ENCODE results near the gene CRK. TPM values are rescaled to one million over a fixed set of nuclear protein-coding genes. Genes with fewer than 3 reads are reported as not detected.

CRK gene
- total and polyA plus RNA-seq, 2 of the 4 experiments (the other 2 are of a cell fraction), result 57.6 to 100 TPM

DNA sequence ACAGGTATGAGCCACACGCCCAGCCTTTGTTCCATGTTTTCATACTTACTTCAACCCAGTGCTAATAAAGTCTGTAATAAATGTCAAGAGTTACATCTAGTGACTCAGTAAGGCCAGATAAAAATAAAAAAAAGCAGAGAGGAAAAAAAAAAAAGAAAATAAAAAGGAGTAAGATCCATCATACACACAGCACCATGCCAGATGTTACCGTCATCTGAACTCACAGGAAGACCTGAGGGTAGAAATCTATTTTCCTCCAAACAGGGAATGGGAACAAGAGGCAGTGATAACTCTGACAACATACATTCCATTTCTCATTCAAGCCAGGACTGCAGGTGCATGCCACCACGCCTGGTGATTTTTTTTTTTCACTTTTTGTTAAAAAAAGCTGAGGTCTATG is 20.7 kb downstream of the CRK start:
- H3K4me2 ChIP-seq (ENCODE audit: low read depth, low read length), result no peak overlapping the region
- H2AFZ ChIP-seq (replicated peaks; ENCODE audit: low read length, poor library complexity), result no peak overlapping the region
- BruUV-seq (replicated peaks), result no TSS peak
- no peak overlapping the region for H3K23ac ChIP-seq (ENCODE audit: low read depth, low read length)
- peaks cover 31 to 75% of the 10 kb centered on the region in 2 experiments for H3K79me1 ChIP-seq (ENCODE audit: low read depth in 1 of 2, low read length in 2 of 2)
- peaks cover 19% of the 10 kb centered on the region for H3K4me1 ChIP-seq (ENCODE audit: control insufficient read depth, insufficient read depth, low read length)
- no peak overlapping the region for H3K4me3 ChIP-seq (ENCODE audit: insufficient read depth, low read depth, low read length)
- intact Hi-C loops (cut with micrococcal nuclease) (no loop called here), in situ Hi-C loops (cut with MboI; ENCODE audit: low sequenced_read_pairs) (loop anchor here (10.0 kb wide), 1 partner anchor 71 kb away; no protein-coding TSS in a partner anchor), dilution Hi-C loops (cut with HindIII; ENCODE audit: low sequenced_read_pairs, unreplicated experiment) (no loop called here)
- peaks cover 28% of the 10 kb centered on the region for H3K36me3 ChIP-seq (ENCODE audit: control insufficient read depth, insufficient read depth, low read length)
- ChIA-PET CTCF (no interaction called here), POLR2A (ENCODE audit: unreplicated experiment) (interaction anchor here (0.6 kb wide), 1 partner anchor 11 kb away, joined by 8 read pairs; no protein-coding TSS in a partner anchor)
- no peak for ATAC-seq (ENCODE audit: low read depth)
- H2BK15ac ChIP-seq (ENCODE audit: low read depth, low read length), result no peak overlapping the region
- H3K9me1 ChIP-seq (ENCODE audit: insufficient read depth, low read length), result peaks cover 24% of the 10 kb centered on the region
- H3K18ac ChIP-seq (ENCODE audit: low read depth, low read length), result no peak overlapping the region
- H3K9ac ChIP-seq (ENCODE audit: low read depth, low read length), result no peak overlapping the region
- H4K20me1 ChIP-seq (ENCODE audit: insufficient read depth, low read length), result peaks cover 62% of the 10 kb centered on the region
- H3K56ac ChIP-seq (ENCODE audit: extremely low read depth, insufficient read depth, low read length), result no peak overlapping the region
- no peak overlapping the region for H2BK5ac ChIP-seq (ENCODE audit: low read depth, low read length, poor library complexity, severe bottlenecking)
- no peak overlapping the region for H3K27ac ChIP-seq (ENCODE audit: insufficient read depth, low read length)
- no peak overlapping the region for H2BK120ac ChIP-seq (ENCODE audit: low read depth, low read length)
- H3K9me3 ChIP-seq (ENCODE audit: control insufficient read depth, insufficient read depth, low read length), result no peaks in the 10 kb centered on the region
- TF ChIP-seq USF2 (IDR thresholded peaks at IDR 0.05; ENCODE audit: low read depth, low read length) (no peak), FOS (IDR thresholded peaks at IDR 0.05; ENCODE audit: low read depth, low read length) (no peak), SMC3 (IDR thresholded peaks at IDR 0.05; ENCODE audit: low read depth, low read length) (no peak), MXI1 (IDR thresholded peaks at IDR 0.05; ENCODE audit: borderline replicate concordance, low read depth, low read length) (no peak), POLR2A (IDR thresholded peaks at IDR 0.05; ENCODE audit: low read depth, low read length) (no peak), MAZ (IDR thresholded peaks at IDR 0.05; ENCODE audit: borderline replicate concordance, low read depth, low read length) (no peak), CTCF (conservative IDR thresholded peaks at IDR 0.05; ENCODE audit: low read depth, low read length) (no peak), RFX5 (IDR thresholded peaks at IDR 0.05; ENCODE audit: low read depth, low read length) (no peak), BHLHE40 (IDR thresholded peaks at IDR 0.05; ENCODE audit: low read depth, low read length) (no peak), CEBPB (IDR thresholded peaks at IDR 0.05; ENCODE audit: low read depth, low read length) (no peak), RCOR1 (IDR thresholded peaks at IDR 0.05; ENCODE audit: insufficient replicate concordance, low read length) (no peak), RAD21 (IDR thresholded peaks at IDR 0.05; ENCODE audit: low read length) (no peak), CHD1 (IDR thresholded peaks at IDR 0.05; ENCODE audit: low read depth, low read length) (no peak), NFE2L2 (IDR thresholded peaks at IDR 0.05; ENCODE audit: low read depth, low read length) (no peak)
- TF ChIP-seq, protein P1, sequence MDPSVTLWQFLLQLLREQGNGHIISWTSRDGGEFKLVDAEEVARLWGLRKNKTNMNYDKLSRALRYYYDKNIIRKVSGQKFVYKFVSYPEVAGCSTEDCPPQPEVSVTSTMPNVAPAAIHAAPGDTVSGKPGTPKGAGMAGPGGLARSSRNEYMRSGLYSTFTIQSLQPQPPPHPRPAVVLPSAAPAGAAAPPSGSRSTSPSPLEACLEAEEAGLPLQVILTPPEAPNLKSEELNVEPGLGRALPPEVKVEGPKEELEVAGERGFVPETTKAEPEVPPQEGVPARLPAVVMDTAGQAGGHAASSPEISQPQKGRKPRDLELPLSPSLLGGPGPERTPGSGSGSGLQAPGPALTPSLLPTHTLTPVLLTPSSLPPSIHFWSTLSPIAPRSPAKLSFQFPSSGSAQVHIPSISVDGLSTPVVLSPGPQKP (IDR thresholded peaks at IDR 0.05; ENCODE audit: borderline replicate concordance, low read depth, low read length), result no peak
- H4K91ac ChIP-seq (ENCODE audit: insufficient read depth, low read depth, low read length), result no peak overlapping the region
- no peak overlapping the region for H4K8ac ChIP-seq (ENCODE audit: low read depth in 2 of 2, low read length in 2 of 2)
- H4K5ac ChIP-seq (ENCODE audit: low read depth, low read length), result no peak overlapping the region
- no peak overlapping the region for H2BK20ac ChIP-seq (ENCODE audit: low read depth, low read length)
- no peak for DNase-seq
- no peak overlapping the region for H2AK9ac ChIP-seq (replicated peaks; ENCODE audit: low read depth, low read length, poor library complexity)
- H2AK5ac ChIP-seq (ENCODE audit: low read depth, low read length), result no peak overlapping the region
- no CpG with 5 or more reads among the region's 3 CpGs for WGBS, 2 experiments (ENCODE audit: extremely low coverage in 2 of 2, insufficient read length in 1 of 2)
- no peak overlapping the region for H3K14ac ChIP-seq (replicated peaks; ENCODE audit: low read depth, low read length)
- no peaks in the 10 kb centered on the region for H3K27me3 ChIP-seq (ENCODE audit: control insufficient read depth, insufficient read depth, low read length)
- H3K4ac ChIP-seq (ENCODE audit: low read depth, low read length), result no peak overlapping the region
